ENCODE data around the gene RTN3. TPM values are rescaled to one million over a fixed set of nuclear protein-coding genes. Genes with fewer than 3 reads are reported as not detected.

RTN3 gene
- total RNA-seq, 3 donors from 2014 or later (not counting 1 experiment from before 2014, with no cell fraction given), result 36.9 to 43.0 (median 37.6) TPM

DNA sequence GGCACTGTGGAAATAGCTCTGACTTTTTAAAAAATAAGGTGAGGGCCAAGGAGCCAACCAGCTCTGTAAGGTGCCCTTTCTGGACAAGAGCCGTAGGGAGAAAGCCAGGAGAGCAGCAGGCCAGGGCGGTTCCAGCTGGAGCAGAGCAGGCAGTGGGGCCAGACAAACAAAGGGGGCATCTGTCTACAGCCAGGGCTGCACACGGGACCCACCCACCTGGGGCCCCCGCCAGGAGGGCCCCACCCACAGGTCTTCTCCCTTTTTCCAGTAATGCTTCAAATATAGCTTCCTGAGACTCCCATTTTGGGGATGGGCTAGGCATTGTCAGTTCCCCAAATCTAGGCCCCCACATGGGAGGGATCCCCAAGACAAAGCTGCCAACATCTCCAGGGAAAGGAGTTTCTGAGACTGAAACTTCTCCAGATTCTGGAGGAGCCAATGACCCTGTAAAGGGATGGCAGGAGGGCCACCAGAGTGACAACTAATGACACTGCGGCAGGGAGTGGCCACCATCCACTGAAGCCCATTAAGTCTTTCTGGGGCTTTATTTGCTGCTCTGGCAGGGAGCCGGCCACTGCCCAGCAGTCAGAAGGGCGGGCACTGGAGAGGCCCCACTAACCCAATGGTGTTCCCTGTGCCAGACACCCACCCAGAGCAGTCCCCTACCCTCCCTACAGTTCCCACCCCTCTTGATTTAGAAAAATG, 85.4 kb downstream of the RTN3 start:
- no peak for ATAC-seq
- Histone ChIP-seq H3K4me1 (ENCODE audit: control insufficient read depth, insufficient read depth, low read length) (peaks cover 22% of the 10 kb centered on the region), H3K4me3 (ENCODE audit: low read length) (no peak overlapping the region), H3K36me3 (ENCODE audit: control insufficient read depth, insufficient read depth, low read length) (no peaks in the 10 kb centered on the region), H3K27me3 (ENCODE audit: control insufficient read depth, insufficient read depth, low read length) (peaks cover 12% of the 10 kb centered on the region), H3K9me3 (ENCODE audit: control insufficient read depth, insufficient read depth, low read length) (no peaks in the 10 kb centered on the region), H3K27ac (ENCODE audit: low read length) (no peak overlapping the region)
- Mint-ChIP-seq H3K4me3 (peak overlapping the region; percentile 98), H3K4me1 (peaks cover 9 to 11% of the 10 kb centered on the region in 2 donors), H3K36me3 (no peaks in the 10 kb centered on the region), H3K27ac (peak overlapping the region in 1 of 2 donors; percentile 9), H3K27me3 (ENCODE audit: low read depth in 2 of 2) (peaks cover 0 to 8% of the 10 kb centered on the region in 2 donors), H3K9me3 (no peaks in the 10 kb centered on the region)
- no peak for TF ChIP-seq CTCF (IDR thresholded peaks at IDR 0.05)
- WGBS (ENCODE audit: insufficient coverage), result 88% methylated on average over 7 of the region's 7 CpGs
- intact Hi-C loops (cut with micrococcal nuclease), result loop anchor here (1.0 to 5.0 kb wide), 2 partner anchors 181 to 382 kb away; no protein-coding TSS in a partner anchor
- DNase-seq, result no peak

GRCh38 chr11:63767267-63767564, 85.9 kb downstream of the RTN3 start:
- intact Hi-C loops (cut with micrococcal nuclease), result loop anchor here (1.0 to 5.0 kb wide), 2 partner anchors 180 to 381 kb away; no protein-coding TSS in a partner anchor
- H3K36me3 ChIP-seq (ENCODE audit: control insufficient read depth, insufficient read depth, low read length), result no peaks in the 10 kb centered on the region
- no peaks in the 10 kb centered on the region for H3K9me3 ChIP-seq (ENCODE audit: control insufficient read depth, insufficient read depth, low read length)
- ATAC-seq (no peak), DNase-seq (no peak)
- peaks cover 22% of the 10 kb centered on the region for H3K4me1 ChIP-seq (ENCODE audit: control insufficient read depth, insufficient read depth, low read length)
- TF ChIP-seq CTCF (IDR thresholded peaks at IDR 0.05), result no peak
- Mint-ChIP-seq H3K9me3 (no peaks in the 10 kb centered on the region), H3K27me3 (ENCODE audit: low read depth in 2 of 2) (peaks cover 0 to 10% of the 10 kb centered on the region in 2 donors), H3K4me3 (peak overlapping the region; percentile 98), H3K4me1 (peaks cover 9 to 11% of the 10 kb centered on the region in 2 donors), H3K27ac (peak overlapping the region; percentile 80 to 84), H3K36me3 (no peaks in the 10 kb centered on the region)
- H3K27me3 ChIP-seq (ENCODE audit: control insufficient read depth, insufficient read depth, low read length), result peaks cover 12% of the 10 kb centered on the region
- whole genome bisulfite sequencing (ENCODE audit: insufficient coverage), result 27% methylated on average over 4 of the region's 4 CpGs
- H3K27ac ChIP-seq (ENCODE audit: low read length), result no peak overlapping the region
- peak overlapping the region; percentile 83 for H3K4me3 ChIP-seq (ENCODE audit: low read length)

DNA sequence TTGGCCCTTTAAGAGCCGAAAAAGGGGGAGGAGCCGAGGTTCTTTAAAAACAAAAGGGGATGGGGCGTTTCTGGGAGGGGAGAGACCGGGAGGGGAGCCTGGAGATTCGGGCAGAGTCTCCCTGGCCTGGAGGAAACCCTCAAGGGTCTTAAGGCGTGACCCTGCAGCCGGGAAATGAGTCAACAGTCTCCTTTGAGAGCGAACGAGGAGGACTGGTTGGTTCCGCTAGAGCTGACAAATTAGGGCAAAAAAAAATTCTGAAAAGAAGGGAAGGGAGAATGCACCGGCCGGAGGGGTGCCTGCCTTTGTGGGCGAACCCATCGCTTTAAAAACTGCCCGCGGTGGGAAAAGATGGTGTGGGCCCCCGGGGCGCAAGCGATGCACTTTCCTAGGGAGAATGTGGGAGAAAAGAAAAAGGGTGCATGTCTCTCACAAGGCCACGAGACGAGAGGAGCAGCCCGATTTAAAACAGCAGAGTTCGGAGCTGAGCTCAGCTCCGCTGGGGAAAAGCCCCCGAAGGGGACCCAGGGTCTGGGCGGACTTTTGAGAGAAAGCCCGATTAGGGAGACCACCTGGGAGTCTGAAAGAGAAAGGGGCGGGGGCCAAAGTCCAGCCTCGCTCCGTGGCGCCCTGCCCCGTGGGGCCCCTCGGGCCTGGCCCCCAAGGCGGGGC, 86.4 kb downstream of the RTN3 start:
- ATAC-seq, result peak in 2 of 3 donors; percentile 13 to 40
- peaks cover 12% of the 10 kb centered on the region for H3K27me3 ChIP-seq (ENCODE audit: control insufficient read depth, insufficient read depth, low read length)
- peaks cover under 1 to 12% of the 10 kb centered on the region in 2 donors for H3K27me3 Mint-ChIP-seq (ENCODE audit: low read depth in 2 of 2)
- DNase-seq, result peak in 1 of 2 donors; percentile 59
- H3K9me3 ChIP-seq (ENCODE audit: control insufficient read depth, insufficient read depth, low read length), result no peaks in the 10 kb centered on the region
- peaks cover 9 to 11% of the 10 kb centered on the region in 2 donors for H3K4me1 Mint-ChIP-seq
- no peaks in the 10 kb centered on the region for H3K36me3 Mint-ChIP-seq
- no peak overlapping the region for H3K27ac ChIP-seq (ENCODE audit: low read length)
- WGBS (ENCODE audit: insufficient coverage), result under 1% methylated on average over 34 of the region's 34 CpGs
- H3K4me3 Mint-ChIP-seq, result peak overlapping the region; percentile 98
- no peaks in the 10 kb centered on the region for H3K9me3 Mint-ChIP-seq
- H3K4me1 ChIP-seq (ENCODE audit: control insufficient read depth, insufficient read depth, low read length), result peaks cover 22% of the 10 kb centered on the region
- peak overlapping the region; percentile 80 to 84 for H3K27ac Mint-ChIP-seq
- intact Hi-C loops (cut with micrococcal nuclease), result loop anchor here (1.0 to 5.0 kb wide), 2 partner anchors 180 to 381 kb away; no protein-coding TSS in a partner anchor
- no peaks in the 10 kb centered on the region for H3K36me3 ChIP-seq (ENCODE audit: control insufficient read depth, insufficient read depth, low read length)
- TF ChIP-seq CTCF (IDR thresholded peaks at IDR 0.05), result no peak
- H3K4me3 ChIP-seq (ENCODE audit: low read length), result peak overlapping the region; percentile 83
